Retina (tissue), 1 donor: ENCODE data around the gene ASMT.
A peak's percentile ranks its signal among the peaks of the same experiment; 100 is the strongest.
"Not testable (repeated sequence)": the region's sequence is repeated elsewhere in the genome, so short reads cannot be mapped to it uniquely, and the experiment has no call there.

ENCODE experiments used
- DNase-seq: peaks from one replicate; pipeline ENCODE4 v3.0.0-alpha.2; 2016

The ASMT gene

DNA sequence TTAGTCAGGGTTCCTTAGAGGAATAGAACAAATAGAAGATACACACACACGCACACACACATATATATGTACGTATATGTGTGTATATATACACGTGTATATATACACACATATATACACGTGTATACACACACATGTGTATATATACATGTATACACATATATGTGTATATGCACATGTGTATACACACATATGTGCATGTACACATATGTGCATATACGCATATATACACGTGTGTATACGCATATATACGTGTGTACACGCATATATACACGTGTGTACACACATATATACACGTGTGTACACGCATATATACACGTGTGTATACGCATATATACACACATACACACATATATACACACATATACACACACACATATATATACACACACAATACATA, 41.5 kb downstream of the ASMT start:
- DNase-seq, result no peak

DNA sequence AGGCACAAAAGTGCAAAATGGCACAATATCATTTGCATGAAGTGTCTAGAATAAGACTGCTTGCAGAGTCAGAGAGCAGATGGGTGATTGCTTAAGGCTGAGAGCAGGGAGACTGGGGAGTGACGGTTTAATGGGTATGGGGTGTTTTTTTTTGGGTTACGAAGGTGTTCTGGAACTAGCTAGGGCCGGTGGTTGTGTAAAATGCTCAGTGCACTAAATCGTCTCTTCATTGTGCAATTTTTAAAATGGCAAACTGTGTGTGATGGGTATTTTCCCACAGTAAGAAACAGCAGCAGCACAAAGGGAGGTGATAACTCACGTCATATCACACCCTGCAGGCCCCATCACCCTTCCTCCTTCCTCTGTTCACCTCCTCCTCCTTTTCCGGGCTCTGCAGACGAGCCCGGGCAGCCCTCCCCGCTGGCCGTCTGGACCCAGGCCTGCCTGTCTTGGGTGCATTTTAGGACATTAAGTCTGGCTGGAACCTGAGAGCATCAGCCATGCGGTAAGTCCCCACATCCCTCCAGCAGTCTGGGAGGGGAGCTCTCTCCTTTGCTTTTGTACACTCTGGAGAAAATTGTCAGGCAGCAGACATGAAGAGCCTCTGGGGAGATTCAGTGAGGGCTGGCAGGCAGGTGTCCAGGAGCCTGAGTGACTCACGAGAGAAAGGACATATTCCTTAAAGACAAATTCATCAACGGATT, 42.7 kb downstream of the ASMT start:
- peak; percentile 70 for DNase-seq

DNA sequence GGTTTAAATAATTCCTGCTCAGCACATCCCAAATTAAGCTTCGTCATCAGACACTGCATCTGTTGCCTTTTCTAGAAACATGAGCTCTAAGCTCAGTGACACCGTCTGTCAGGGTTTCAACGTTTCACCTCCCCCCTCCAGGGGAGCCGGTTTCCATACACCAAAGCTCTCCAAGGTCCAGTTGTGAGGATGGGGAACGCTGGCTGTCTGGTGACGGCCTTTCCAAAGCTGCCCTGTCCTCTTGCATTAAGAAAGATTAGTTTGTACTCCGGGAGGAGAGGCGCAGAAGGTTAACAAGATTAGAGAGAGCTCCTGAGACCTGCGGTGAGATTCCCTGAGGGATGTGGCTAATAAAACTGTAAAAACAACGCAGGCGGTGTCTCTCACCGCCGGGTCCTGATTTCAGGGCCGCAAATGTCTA, 43.2 kb downstream of the ASMT start:
- DNase-seq, result no peak

DNA sequence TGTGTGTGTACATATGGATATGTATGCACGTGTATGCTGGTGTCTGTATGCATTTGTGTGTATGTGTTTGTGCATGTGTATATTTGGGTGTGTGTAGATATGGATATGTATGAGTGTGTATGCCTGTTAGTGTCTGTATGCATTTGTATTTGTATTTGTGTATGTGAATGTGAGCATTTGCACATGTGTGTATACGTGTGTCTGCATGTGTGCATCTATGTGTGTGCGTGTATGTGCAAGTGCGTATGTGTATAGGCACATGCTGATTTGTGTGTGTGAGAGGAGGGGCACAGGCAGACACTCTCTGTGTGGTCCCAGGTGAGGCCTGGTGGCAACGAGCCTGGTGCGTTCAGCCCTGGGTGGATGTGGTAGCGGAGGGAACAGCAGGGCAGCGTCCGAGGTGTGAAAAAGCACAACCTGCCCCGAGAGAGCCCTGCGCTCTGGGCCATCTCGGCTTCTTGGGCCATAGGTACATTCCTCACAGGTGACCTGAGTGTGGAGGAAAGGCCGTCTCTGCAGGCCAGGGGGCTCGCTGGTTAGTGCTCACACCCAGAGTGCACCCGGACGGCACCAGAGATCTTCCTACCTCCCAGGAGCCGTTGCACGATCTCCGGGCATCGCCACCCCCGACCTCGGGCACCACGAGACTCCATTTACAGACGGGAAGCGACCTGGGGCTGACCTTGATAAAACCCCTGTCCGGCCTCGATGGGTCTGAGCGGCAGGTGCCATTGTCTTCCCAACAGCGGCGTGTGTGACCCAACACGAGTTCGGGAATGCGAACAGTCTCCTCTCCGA, 45.0 kb downstream of the ASMT start:
- DNase-seq, result no peak

DNA sequence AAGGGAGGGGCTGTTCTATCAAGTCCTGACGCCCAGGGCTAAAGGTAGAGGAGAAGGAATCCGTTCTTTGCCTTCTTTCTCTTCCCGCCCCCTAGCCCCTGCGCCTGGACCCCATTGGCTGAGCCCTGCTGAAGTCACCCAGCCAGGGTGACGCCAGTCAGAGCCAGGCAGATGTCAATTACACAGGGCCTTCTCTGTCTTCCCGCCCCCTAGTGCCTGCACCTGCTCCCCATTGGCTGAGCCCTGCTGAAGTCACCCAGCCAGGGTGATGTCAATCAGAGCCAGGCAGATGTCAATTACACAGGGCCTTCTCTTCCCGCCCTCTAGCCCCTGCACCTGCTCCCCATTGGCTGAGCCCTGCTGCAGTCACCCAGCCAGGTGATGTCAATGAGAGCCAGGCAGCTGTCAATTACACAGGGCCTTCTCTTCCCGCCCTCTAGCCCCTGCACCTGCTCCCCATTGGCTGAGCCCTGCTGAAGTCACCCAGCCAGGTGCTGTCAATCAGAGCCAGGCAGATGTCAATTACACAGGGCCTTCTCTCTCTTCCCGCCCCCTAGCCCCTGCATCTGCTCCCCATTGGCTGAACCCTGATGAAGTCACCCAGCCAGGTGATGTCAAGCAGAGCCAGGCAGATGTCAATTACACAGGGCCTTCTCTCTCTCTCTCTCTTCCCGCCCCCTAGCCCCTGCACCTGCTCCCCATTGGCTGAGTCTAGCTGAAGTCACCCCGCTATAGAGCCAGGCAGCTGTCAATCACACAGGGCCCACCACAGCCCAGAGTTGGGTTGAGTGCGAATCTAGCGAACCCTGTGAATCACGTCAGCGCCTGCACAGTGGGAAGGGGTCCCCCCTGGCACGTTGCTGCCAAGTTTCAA, 46.4 kb downstream of the ASMT start:
- DNase-seq, result no peak

DNA sequence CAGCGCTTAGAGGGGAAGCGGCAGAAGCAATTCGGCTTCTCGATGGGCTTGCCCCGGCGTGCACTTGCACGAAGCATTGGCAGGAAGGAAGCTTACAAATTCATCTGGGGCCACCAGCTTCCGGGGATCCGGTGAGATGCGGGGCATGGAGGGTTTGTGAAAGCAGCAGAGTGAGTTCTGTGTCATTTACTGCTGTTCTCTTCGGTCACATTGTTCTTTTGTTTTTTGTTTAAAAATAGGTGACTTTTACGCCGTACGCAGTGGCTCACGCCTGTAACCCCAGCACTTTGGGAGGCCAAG, 47.0 kb downstream of the ASMT start:
- DNase-seq, result no peak

DNA sequence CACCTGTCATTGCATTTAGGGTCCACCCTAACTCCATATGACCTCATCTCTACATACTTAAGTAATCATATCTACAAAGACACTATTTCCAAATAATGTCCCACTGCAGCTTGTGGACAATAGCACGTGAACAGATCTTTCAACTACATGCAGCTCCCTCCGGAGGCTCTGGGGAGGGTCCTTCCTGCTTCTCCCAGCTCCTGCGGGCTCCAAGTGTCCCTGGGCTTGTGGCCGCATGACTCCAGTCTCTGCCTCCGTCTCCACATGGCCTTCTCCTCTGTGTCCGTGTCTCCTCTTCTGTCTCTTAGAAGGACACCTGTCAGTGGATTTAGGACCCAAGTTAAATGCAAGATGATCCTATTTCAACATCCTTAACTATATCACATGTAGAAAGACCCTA, 52.7 kb downstream of the ASMT start:
- DNase-seq, result no peak

DNA sequence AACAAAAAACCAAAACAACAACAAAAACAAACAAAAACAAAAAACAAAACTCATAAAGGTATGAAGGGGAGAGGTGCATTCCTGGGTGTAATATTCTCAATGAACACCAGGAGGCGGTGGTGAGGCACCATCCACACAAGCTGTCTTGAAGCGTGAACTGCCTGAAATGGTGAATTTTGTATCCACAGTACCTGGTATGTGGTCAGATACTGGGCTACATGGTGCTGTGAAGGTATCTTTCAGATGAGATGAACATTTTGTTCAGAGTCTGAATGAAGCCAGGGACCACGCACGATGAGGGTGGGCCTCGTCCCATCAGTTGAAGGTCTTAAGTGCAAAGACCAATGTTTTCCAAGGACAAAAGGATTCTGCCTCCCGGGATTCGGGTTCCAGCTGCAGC, 58.5 kb downstream of the ASMT start:
- DNase-seq, result peak; percentile 26

DNA sequence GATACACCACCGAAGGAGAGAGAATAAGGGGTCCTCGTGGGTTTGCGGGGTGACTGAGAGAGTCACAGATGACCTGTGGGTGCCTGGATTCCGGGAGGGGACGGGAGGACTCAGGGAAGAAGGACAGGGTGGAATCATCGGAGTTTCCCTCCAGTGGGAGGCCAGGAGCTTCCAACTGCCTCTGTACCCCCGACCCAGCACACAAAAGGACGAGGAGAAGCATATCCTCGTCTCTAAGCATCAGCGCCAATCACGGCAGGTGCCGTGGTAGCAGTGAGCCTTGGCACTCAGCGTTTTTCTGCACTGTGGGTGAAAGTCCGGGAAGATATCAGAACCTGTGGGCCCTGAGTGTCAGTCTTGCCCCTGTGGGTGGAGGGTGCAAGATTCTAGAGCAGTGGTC, 62.0 kb downstream of the ASMT start:
- no peak for DNase-seq

DNA sequence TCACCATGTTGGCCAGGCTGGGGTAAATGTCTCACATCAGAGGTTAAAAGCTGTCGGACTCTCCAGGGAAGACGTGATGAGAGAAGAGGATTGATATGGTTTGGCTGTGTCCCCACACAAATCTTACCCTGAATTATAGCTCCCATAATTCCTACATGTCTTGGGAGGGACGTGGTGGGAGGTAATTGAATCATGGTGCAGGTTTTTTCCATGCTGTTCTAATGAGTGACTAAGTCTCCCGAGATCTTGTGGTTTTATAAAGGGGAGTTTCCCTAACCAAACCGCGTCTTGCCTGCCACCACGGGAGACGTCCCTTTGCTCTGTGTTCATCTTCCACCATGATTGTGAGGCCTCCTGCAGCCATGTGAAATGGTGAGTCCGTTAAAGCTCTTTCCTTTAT, 64.4 kb downstream of the ASMT start:
- no peak for DNase-seq

DNA sequence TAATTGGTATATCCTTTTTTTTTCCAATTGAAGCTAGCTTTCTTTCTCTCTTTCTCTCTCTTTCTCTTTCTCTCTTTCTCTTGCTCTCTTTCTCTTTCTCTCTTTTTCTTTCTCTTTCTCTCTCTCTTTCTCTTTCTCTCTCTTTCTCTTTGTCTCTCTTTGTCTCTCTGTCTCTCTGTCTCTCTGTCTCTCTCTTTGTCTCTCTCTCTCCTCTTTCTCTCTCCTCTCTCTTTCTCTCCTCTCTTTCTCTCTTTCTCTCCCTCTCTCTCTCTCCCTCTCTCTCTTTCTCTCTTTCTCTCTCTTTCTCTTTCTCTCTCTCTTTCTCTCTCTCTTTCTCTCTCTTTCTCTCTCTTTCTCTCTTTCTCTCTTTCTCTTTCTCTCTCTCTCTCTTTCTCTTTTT, 66.6 kb downstream of the ASMT start:
- DNase-seq, result no peak

DNA sequence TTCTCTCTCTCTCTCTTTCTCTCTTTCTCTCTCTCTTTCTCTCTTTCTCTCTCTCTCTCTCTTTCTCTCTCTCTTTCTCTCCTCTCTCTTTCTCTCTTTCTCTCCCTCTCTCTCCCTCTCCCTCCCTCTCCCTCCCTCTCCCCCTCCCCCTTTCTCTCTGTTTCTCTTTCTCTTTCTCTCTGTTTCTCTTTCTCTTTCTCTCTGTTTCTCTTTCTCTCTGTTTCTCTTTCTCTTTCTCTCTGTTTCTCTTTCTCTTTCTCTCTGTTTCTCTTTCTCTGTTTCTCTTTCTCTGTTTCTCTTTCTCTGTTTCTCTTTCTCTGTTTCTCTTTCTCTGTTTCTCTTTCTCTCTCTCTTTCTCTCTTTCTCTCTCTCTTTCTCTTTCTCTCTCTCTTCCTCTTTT, 67.0 kb downstream of the ASMT start:
- not testable (repeated sequence) for DNase-seq

DNA sequence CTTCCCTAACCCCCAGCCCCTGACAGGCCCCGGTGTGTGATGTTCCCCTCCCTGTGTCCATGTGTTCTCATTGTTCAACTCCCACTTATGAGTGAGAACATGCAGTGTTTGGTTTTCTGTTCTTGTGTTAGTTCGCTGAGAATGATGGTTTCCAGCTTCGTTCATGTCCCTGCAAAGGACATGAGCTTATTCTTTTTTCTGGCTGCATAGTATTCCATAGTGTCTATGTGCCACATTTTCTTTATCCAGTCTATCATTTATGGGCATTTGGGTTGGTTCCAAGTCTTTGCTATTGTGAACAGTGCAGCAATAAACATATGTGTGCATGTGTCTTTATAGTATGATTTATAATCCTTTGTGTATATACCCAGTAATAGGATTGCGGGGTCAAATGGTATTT, 67.6 kb downstream of the ASMT start:
- DNase-seq, result not testable (repeated sequence)

DNA sequence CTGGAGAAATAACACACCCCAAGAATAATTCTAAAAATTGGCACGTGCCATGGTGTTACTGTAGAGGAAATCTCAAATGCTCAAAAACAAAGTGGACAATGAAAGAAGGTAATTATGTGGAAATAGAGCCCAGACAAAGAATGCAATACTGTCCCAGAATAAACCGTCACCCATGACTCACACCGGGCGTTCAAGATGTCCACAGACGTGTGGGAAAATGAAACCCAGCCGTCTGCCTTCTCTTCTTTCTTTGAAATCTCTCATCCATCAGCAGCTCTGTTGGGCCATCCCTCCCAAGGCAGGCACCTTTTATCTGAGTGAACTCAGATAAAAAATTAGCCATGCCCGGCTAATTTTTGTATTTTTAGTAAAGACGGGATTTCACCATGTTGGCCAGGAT, 70.0 kb downstream of the ASMT start:
- not testable (repeated sequence) for DNase-seq

DNA sequence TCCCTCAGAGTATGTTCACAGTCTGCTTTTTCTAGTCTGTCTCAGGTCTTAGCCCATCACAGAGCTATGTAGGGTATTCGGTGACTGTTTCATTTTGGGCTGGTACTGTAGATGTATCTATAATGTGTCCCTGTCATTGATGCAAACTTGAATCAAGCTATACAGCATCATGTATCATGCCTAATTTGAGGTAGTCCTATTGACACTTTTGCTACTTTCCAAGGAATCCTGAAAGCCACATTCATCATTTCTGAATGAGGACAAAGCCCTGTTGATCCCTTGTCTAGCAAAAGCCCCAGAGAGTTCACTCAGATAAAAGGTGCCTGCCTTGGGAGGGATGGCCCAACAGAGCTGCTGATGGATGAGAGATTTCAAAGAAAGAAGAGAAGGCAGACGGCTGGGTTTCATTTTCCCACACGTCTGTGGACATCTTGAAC, 70.6 kb downstream of the ASMT start:
- not testable (repeated sequence) for DNase-seq

DNA sequence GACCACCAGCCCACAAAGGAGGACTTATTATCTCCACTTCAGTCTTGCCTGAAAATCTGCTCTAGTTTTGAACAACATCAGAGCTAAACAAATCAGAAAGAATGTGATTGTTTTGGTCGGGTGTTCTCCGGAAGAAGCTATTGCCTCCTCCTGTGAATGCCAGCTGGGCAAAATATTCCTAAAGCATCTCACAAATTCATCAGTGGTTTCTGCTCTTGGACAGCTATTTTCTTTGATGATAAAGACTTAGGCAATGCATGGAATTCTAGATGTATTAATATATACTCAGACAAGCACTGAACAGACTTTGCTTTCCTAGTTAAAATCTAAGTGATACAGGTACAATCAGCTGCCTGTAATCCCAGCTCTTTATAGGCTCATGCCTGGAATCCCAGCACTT, 71.8 kb downstream of the ASMT start:
- no peak for DNase-seq
